Measurements from ENCODE around the gene BRF1. TPM values are rescaled to one million over a fixed set of nuclear protein-coding genes. Genes with fewer than 3 reads are reported as not detected.
A peak's percentile ranks its signal among the peaks of the same experiment; 100 is the strongest.
"Not testable (repeated sequence)": the region's sequence is repeated elsewhere in the genome, so short reads cannot be mapped to it uniquely, and the experiment has no call there.

The BRF1 gene
- total and polyA plus RNA-seq, 2 of the 8 experiments (the other 6 are each of a cell fraction or from before 2014, with no cell fraction given): 7.7 to 18.3 TPM

DNA sequence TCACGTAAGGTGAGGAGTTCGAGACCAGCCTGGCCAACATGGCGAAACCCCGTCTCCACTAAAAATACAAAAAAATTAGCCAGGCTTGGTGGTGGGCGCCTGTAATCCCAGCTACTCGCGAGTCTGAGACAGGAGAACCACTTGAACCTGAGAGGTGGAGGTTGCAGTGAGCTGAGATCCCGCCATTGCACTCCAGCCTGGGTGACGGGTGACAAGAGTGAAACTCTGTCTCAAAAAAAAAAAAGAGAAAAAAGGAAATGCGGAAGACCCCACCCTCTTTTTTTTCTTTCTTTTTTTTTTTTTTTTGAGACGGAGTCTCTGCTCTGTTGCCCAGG lies 1.1 kb upstream of the BRF1 start:
- POLR2A ChIA-PET (ENCODE audit: partially characterized antibody): interaction anchor here (2.4 kb wide), 1 partner anchor 10 kb away, joined by 8 read pairs; no protein-coding TSS in a partner anchor
- 0 out of 2 replicates have a peak overlapping the region, but pooled peaks have one; percentile 36 for H2BK15ac ChIP-seq (ENCODE audit: low read length)
- not testable (repeated sequence) for H3K23ac ChIP-seq (ENCODE audit: insufficient read length); H3K56ac ChIP-seq (replicated peaks; ENCODE audit: insufficient read length, low read depth, low read length); H3K18ac ChIP-seq (ENCODE audit: extremely low read depth, low read length); H4K5ac ChIP-seq (ENCODE audit: insufficient read length, low read depth, low read length); H2AFZ ChIP-seq (ENCODE audit: low read length); H2AK5ac ChIP-seq (ENCODE audit: low read depth, low read length); FAIRE-seq; H2BK12ac ChIP-seq (ENCODE audit: low read depth, low read length); H4K91ac ChIP-seq (replicated peaks; ENCODE audit: insufficient read length, low read length); H3K36me3 ChIP-seq (ENCODE audit: control insufficient read depth in 2 of 4, insufficient read depth in 4 of 4, low read length in 3 of 4); H3K4me1 ChIP-seq (replicated peaks in 1 of 4; ENCODE audit: control insufficient read depth in 3 of 4, insufficient read depth in 4 of 4, low read length in 3 of 4); H3K79me1 ChIP-seq (ENCODE audit: low read depth, low read length); H2BK20ac ChIP-seq (ENCODE audit: low read length); H3K14ac ChIP-seq (ENCODE audit: insufficient read length); DNase-seq (ENCODE audit: low read depth in 1 of 2, low spot score in 2 of 2); H3K23me2 ChIP-seq (ENCODE audit: low read depth, low read length); H3K9ac ChIP-seq (replicated peaks in 1 of 4; ENCODE audit: extremely low read depth in 1 of 4, low read depth in 3 of 4, low read length in 3 of 4); H3K9me3 ChIP-seq (ENCODE audit: insufficient read depth in 2 of 2, low read depth in 1 of 2, low read length in 1 of 2); H2BK5ac ChIP-seq (ENCODE audit: low read depth, low read length); H3K4ac ChIP-seq (replicated peaks; ENCODE audit: insufficient read length, low read depth, low read length); H3K27ac ChIP-seq (ENCODE audit: low read depth, low read length); H3K27me3 ChIP-seq (replicated peaks in 1 of 4; ENCODE audit: control insufficient read depth in 3 of 4, extremely low read depth in 1 of 4, insufficient read depth in 3 of 4, low read length in 3 of 4); H2BK120ac ChIP-seq (replicated peaks; ENCODE audit: low read depth, low read length)
- CTCF ChIA-PET (ENCODE audit: partially characterized antibody): interaction anchor here (1.3 to 1.5 kb wide), 2 partner anchors 34 to 179 kb away, joined by 4 read pairs; no protein-coding TSS in a partner anchor
- peaks cover 0 to 17% of the 10 kb centered on the region in 2 experiments; a peak in 2 of 4 replicates for H3K79me2 ChIP-seq (ENCODE audit: control insufficient read depth in 1 of 2, insufficient read depth in 2 of 2, low read length in 2 of 2)
- 47% methylated on average over 9 of the region's 11 CpGs; no CpG with 5 or more reads in 1 of the 2 experiments for WGBS, 2 experiments (ENCODE audit: extremely low coverage in 1 of 2, insufficient coverage in 1 of 2, insufficient read length in 1 of 2, insufficient replicate concordance in 2 of 2, low coverage in 1 of 2, low lambda C conversion rate in 2 of 2, missing lambda C conversion rate in 1 of 2)
- H3K4me3 ChIP-seq (ENCODE audit: extremely low read depth in 1 of 4, insufficient read depth in 2 of 4, low read depth in 3 of 4, low read length in 4 of 4): peak overlapping the region; percentile 29 to 95 (median 54)
- peak overlapping the region; percentile 88; the same call in 1 of the 2 replicates for H4K8ac ChIP-seq (ENCODE audit: extremely low read depth, insufficient read depth, low read length)
- H4K20me1 ChIP-seq (replicated peaks in 1 of 2; ENCODE audit: control insufficient read depth in 1 of 2, insufficient read depth in 2 of 2, low read length in 2 of 2): peaks cover 3 to 12% of the 10 kb centered on the region in 2 experiments
- peak overlapping the region; percentile 75 to 78 for H3K4me2 ChIP-seq (ENCODE audit: insufficient read depth in 1 of 2, low read depth in 2 of 2, low read length in 2 of 2)
